ENCODE data around the gene EEIG1. TPM values are rescaled to one million over a fixed set of nuclear protein-coding genes. Genes with fewer than 3 reads are reported as not detected.

Gene EEIG1
- total and polyA plus RNA-seq, 12 donors, result 6.7 to 33.5 (median 23.5) TPM

DNA sequence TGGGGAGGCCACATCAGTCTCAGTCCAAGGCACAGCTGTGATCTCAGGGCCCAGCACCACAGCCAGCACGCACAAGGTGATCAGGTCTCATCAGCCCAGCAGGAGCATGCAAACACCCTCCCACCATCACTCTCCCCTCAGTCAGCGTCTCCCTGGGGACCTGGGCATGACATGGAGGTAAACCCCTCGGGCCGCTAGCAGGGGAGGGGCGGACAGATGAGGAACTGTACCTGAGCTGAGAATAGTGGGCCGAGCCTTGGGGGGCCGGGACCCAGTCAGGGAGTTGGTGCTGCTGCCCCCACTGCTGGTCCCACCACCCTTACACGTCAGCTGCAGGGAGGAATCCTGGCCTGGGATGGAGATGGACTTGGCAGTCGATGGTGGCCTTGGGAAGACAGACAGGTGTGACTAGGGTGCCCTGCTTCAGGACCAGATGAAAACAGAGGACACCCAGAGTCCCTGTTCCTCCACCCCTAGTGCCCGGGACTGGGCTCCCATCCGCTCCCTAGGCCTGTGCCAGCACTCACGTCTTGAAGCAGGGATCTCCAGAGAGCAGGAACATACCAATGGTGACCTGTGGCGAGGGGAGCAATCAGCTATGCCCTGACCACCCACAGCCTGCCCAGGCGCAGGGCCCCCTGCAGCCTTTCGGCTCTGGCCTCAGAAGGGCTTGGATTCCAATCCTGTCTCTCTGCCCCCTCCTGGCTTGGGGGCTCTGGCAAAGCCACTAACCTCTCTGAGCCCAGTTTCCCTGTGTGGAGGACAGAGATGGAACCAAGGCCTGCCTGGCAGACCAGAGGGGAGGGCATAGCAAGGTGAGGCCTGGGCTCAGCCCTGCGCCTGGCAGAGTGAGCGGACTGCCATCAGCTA, 32.7 kb downstream of the EEIG1 start:
- Histone ChIP-seq H3K4me1 (peaks cover 4 to 86% (median 38%) of the 10 kb centered on the region in 9 donors), H3K27ac (peak overlapping the region in 5 of 10 donors; percentile 40 to 85 (median 62)), H3K9me3 (no peaks in the 10 kb centered on the region), H3K36me3 (peaks cover 0 to 35% (median 9%) of the 10 kb centered on the region in 9 donors), H3K27me3 (no peaks in the 10 kb centered on the region), H3K4me3 (no peak overlapping the region)
- peak in 1 of 2 donors; percentile 8 for DNase-seq
- ATAC-seq, result no peak
- 81 to 88% methylated on average over 17 of the region's 17 CpGs for WGBS, 2 donors
- intact Hi-C loops (cut with DNase I), result loop anchor here in 4 of 10 donors (2.0 to 10.0 kb wide), 3 partner anchors 34 to 167 kb away; partner anchors contain the start of gene EEIG1 (in 2 of the 4)
- TF ChIP-seq, protein P1, sequence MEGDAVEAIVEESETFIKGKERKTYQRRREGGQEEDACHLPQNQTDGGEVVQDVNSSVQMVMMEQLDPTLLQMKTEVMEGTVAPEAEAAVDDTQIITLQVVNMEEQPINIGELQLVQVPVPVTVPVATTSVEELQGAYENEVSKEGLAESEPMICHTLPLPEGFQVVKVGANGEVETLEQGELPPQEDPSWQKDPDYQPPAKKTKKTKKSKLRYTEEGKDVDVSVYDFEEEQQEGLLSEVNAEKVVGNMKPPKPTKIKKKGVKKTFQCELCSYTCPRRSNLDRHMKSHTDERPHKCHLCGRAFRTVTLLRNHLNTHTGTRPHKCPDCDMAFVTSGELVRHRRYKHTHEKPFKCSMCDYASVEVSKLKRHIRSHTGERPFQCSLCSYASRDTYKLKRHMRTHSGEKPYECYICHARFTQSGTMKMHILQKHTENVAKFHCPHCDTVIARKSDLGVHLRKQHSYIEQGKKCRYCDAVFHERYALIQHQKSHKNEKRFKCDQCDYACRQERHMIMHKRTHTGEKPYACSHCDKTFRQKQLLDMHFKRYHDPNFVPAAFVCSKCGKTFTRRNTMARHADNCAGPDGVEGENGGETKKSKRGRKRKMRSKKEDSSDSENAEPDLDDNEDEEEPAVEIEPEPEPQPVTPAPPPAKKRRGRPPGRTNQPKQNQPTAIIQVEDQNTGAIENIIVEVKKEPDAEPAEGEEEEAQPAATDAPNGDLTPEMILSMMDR (IDR thresholded peaks at IDR 0.05), result no peak

DNA sequence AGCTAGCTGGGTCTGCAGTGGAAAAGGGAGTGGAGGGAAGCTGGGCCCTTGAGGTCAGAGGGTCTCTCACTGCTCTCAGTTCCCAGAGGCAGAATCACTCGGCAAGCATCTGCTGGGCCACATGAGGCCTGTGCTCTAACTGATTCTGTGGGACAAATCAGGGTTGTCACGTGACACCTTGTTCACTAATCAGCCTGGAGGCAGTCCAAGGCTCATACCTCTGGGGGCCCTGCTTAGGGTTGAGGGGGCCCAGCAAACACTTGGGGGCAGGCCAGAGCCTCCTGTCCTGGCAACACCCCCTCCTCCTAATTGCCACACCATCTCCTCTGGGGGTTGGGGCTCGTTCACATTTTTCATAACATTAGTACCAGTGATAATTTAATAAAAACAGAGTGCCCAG, 34.1 kb downstream of the EEIG1 start:
- Histone ChIP-seq H3K27ac (peak overlapping the region in 6 of 10 donors; percentile 15 to 80 (median 52)), H3K4me3 (no peak overlapping the region), H3K4me1 (peaks cover 4 to 90% (median 34%) of the 10 kb centered on the region in 9 donors), H3K27me3 (no peaks in the 10 kb centered on the region), H3K36me3 (peaks cover 0 to 49% (median 9%) of the 10 kb centered on the region in 9 donors), H3K9me3 (no peaks in the 10 kb centered on the region)
- TF ChIP-seq, protein P1 (IDR thresholded peaks at IDR 0.05), result no peak
- DNase-seq (peak in 1 of 2 donors; percentile 11), ATAC-seq (no peak)
- 45 to 52% methylated on average over 3 of the region's 3 CpGs for WGBS, 2 donors
- intact Hi-C loops (cut with DNase I), result loop anchor here in 4 of 10 donors (2.0 to 10.0 kb wide), 3 partner anchors 36 to 168 kb away; partner anchors contain the start of gene EEIG1 (in 2 of the 4)

DNA sequence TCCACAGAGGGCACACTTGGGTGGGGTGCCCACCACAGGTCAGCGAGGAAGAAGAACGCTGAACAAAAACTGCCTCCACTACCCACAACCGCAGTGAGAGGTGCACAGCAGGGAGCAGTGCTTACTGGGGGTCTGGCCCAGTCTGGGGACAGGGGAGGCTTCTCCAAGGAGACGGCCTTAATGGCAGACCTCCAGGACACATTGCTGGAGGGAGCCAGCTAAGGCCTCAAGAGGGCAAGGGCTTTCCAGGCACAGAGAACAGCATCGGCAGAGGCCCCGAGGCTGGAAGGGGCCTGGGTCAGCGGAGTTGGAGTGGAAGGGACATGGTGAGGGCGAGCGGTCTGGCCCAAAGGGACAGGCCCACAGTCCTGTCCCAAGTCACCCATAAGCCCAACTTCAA, 34.8 kb downstream of the EEIG1 start:
- H3K9me3 ChIP-seq, result no peaks in the 10 kb centered on the region
- peak in 1 of 2 donors; percentile 7 for DNase-seq
- no peak overlapping the region for H3K4me3 ChIP-seq
- H3K27me3 ChIP-seq, result no peaks in the 10 kb centered on the region
- intact Hi-C loops (cut with DNase I), result loop anchor here in 4 of 10 donors (2.0 to 10.0 kb wide), 3 partner anchors 36 to 169 kb away; partner anchors contain the start of gene EEIG1 (in 2 of the 4)
- TF ChIP-seq, protein P1 (IDR thresholded peaks at IDR 0.05), result no peak
- H3K4me1 ChIP-seq, result peaks cover 1 to 83% (median 29%) of the 10 kb centered on the region in 9 donors
- no peak for ATAC-seq
- peaks cover 0 to 50% (median 9%) of the 10 kb centered on the region in 9 donors for H3K36me3 ChIP-seq
- 73 to 81% methylated on average over 9 of the region's 9 CpGs for WGBS, 2 donors
- peak overlapping the region in 6 of 10 donors; percentile 15 to 80 (median 52) for H3K27ac ChIP-seq

DNA sequence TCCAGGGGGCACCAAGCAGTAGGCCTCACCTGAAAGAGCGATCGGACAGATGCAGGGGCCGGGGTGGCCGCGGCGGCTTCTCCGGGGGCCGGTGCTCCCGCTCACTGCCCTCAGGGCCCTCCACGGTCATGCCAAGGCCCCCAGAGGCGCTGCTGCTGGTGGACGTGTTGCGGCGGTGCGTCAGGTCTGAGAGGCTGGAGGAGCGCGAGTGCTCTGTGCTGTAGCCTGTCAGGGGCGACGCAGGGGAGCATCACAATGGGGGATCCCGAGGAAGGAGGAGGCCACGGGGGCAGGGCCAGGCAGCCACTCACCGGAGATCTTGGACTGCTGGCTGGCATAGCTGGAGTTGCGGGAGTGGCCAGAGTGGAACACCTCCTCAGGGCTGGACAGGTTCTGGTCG, 35.5 kb downstream of the EEIG1 start:
- Histone ChIP-seq H3K9me3 (no peaks in the 10 kb centered on the region), H3K4me1 (peaks cover 0 to 77% (median 24%) of the 10 kb centered on the region in 9 donors), H3K4me3 (no peak overlapping the region), H3K27ac (peak overlapping the region in 5 of 10 donors; percentile 15 to 80 (median 56)), H3K36me3 (peaks cover 0 to 50% (median 9%) of the 10 kb centered on the region in 9 donors), H3K27me3 (no peaks in the 10 kb centered on the region)
- 90 to 91% methylated on average over 24 of the region's 24 CpGs for WGBS, 2 donors
- DNase-seq (peak in 1 of 2 donors; percentile 14), ATAC-seq (no peak)
- intact Hi-C loops (cut with DNase I), result loop anchor here in 4 of 10 donors (5.0 to 10.0 kb wide), 2 partner anchors 37 to 169 kb away; partner anchors contain the start of gene EEIG1 (in 2 of the 4)
- TF ChIP-seq, protein P1 (IDR thresholded peaks at IDR 0.05), result no peak

All from heart right ventricle (tissue), 16 donors.